NB4 (cell line): ENCODE data around the gene AP1S2.

Experiments used
- MYC ChIP-seq: IDR thresholded peaks from 2 replicates; pipeline ENCODE4 v1.6.1; 2011; ENCODE audit warnings: low read depth, low read length
- POLR2A ChIP-seq: IDR thresholded peaks from 2 replicates; pipeline ENCODE4 v1.6.1; 2011; ENCODE audit warnings: mild to moderate bottlenecking; ENCODE audit not compliant: insufficient read length; ENCODE audit errors: extremely low read depth
- TF ChIP-seq, protein P1 (sequence below): IDR thresholded peaks from one replicate; pipeline ENCODE4 v1.5.1; 2012; ENCODE audit warnings: low read depth, low read length
- TF ChIP-seq, protein P2 (sequence below): IDR thresholded peaks from 2 replicates; pipeline ENCODE4 v1.6.1; 2011; ENCODE audit warnings: low read depth, low read length

DNA sequence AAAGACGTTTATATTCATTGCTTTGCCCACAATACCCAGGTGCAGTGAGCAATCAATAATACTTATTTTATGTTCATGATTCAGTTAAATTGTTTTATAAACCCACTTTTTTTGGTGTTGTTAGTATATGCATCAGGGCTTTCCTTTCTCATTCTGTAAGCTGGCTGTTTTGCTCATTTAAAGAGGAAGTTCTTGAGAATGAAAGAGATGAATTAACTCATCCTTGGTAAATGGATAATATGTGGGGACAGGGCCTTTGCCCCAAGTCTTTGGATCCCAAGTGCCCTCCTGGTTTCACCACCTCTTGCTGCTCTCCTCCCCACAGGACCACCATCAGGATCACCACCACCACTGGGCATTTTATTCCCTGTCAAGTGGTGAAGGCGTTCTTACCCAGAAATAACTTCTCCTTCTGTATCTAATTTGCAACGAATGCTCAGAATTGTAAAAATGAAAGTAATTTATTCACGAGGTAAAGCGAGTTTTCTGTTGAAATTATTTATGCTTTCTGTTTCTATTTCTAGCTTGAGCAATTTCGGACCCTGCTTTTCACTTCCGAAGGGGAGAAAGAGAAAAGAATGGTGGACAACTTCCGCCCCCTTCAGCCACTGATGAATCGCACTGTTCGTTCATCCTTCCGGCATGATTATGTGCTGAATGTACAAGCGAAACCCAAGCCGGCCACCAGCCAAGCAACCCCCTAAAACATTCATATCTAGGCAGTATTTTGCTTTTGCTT, 72.5 kb downstream of the AP1S2 start:
- TF ChIP-seq POLR2A (no peak), MYC (no peak)
- TF ChIP-seq, protein P1, sequence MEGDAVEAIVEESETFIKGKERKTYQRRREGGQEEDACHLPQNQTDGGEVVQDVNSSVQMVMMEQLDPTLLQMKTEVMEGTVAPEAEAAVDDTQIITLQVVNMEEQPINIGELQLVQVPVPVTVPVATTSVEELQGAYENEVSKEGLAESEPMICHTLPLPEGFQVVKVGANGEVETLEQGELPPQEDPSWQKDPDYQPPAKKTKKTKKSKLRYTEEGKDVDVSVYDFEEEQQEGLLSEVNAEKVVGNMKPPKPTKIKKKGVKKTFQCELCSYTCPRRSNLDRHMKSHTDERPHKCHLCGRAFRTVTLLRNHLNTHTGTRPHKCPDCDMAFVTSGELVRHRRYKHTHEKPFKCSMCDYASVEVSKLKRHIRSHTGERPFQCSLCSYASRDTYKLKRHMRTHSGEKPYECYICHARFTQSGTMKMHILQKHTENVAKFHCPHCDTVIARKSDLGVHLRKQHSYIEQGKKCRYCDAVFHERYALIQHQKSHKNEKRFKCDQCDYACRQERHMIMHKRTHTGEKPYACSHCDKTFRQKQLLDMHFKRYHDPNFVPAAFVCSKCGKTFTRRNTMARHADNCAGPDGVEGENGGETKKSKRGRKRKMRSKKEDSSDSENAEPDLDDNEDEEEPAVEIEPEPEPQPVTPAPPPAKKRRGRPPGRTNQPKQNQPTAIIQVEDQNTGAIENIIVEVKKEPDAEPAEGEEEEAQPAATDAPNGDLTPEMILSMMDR: no peak
- TF ChIP-seq, protein P2, sequence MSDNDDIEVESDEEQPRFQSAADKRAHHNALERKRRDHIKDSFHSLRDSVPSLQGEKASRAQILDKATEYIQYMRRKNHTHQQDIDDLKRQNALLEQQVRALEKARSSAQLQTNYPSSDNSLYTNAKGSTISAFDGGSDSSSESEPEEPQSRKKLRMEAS: no peak
